ENCODE data around the gene VAV2.

VAV2 gene

DNA sequence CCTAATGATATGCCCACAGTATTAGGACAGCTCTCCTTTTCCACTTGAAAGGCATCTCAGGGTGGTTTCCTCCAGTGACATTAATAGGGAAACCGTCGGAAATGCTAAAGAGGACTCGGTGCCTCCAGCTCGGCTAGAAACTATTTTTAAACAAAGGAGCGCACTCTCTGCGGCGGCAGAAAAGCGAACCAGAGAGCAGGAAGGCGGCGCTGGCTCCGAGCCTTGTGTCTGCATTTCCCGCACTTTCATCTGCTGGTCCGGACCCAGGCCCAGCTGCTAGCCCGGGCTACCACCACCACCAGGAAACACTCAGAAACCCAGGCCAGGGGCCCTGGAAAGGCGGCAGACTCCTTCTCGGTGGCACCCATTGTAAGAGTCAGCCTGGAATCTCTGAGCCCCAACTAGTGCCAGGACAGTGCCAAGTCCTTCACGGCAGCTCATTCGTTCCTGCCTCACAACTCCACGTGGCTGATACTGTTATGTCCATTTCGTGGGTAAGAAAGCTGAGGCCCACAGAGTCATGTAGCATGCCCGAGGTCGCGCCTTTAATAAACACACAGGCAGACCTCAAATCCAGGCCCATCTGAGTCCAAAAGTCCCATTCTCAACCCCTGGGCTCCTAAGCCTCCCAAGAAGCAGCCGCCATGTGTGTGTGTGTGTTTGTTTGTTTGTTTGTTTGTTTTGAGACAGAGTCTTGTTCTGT, 73.9 kb downstream of the VAV2 start:
- H3K36me3 ChIP-seq (ENCODE audit: insufficient read depth, low read length) = no peaks in the 10 kb centered on the region
- H3K27me3 ChIP-seq (ENCODE audit: control insufficient read depth in 1 of 2, insufficient read depth in 2 of 2, low read length in 2 of 2) = no peaks in the 10 kb centered on the region
- no peak overlapping the region for H3K4me3 ChIP-seq (ENCODE audit: low read depth in 1 of 2, low read length in 2 of 2)
- no peaks in the 10 kb centered on the region for H3K4me1 ChIP-seq (ENCODE audit: insufficient read depth, low read length)
- no peak overlapping the region for H3K27ac ChIP-seq (ENCODE audit: low read depth, low read length)
- no peaks in the 10 kb centered on the region for H3K9me3 ChIP-seq (ENCODE audit: low read length)
- H3K9ac ChIP-seq (ENCODE audit: low read length) = no peak overlapping the region

DNA sequence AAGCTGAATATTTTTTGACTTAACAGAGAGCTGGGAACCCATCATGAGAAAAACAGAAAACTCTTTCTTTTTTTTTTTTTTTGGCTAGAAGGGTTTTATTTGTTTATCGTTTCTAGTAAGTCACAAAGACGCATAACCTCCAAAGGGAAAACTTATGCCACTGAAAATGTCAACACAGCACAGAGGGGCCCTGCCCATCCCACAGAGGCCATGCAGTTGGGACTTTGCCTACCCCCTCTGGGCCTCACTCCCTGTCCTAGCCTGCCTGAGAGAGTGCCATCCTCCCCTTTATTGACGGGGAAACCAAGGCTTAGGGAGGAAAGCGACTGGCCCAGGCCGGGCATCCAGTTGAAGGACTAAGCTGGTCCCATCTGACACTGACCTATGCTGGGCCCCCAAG, 74.7 kb downstream of the VAV2 start:
- H3K9me3 ChIP-seq (ENCODE audit: low read length) = no peaks in the 10 kb centered on the region
- H3K27me3 ChIP-seq (ENCODE audit: control insufficient read depth in 1 of 2, insufficient read depth in 2 of 2, low read length in 2 of 2) = no peaks in the 10 kb centered on the region
- H3K27ac ChIP-seq (ENCODE audit: low read depth, low read length) = no peak overlapping the region
- no peak overlapping the region for H3K4me3 ChIP-seq (ENCODE audit: low read depth in 1 of 2, low read length in 2 of 2)
- H3K4me1 ChIP-seq (ENCODE audit: insufficient read depth, low read length) = no peaks in the 10 kb centered on the region
- H3K9ac ChIP-seq (ENCODE audit: low read length) = no peak overlapping the region
- H3K36me3 ChIP-seq (ENCODE audit: insufficient read depth, low read length) = no peaks in the 10 kb centered on the region

DNA sequence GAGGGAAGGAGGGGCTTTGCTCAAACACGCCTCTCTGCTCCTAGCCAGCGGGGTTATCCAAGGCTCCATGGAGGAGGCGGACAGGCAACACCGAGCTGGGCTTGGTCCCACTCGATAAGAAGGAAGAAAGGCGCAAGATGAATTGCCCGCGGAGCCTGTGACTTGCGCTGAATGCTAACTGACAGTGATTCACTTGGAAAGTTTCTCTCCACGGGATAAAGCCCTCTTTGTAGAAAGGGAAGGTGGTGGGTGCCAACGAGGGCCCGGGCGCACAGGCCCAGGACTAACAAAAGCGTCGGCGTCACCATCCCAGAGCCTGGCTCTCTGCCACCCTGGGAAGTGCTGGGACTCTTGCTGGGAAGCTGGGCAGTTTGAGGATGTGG, 76.0 kb downstream of the VAV2 start:
- H3K4me1 ChIP-seq (ENCODE audit: insufficient read depth, low read length) = no peaks in the 10 kb centered on the region
- no peak overlapping the region for H3K27ac ChIP-seq (ENCODE audit: low read depth, low read length)
- H3K4me3 ChIP-seq (ENCODE audit: low read depth in 1 of 2, low read length in 2 of 2) = no peak overlapping the region
- no peak overlapping the region for H3K9ac ChIP-seq (ENCODE audit: low read length)
- H3K9me3 ChIP-seq (ENCODE audit: low read length) = no peaks in the 10 kb centered on the region
- no peaks in the 10 kb centered on the region for H3K36me3 ChIP-seq (ENCODE audit: insufficient read depth, low read length)
- no peaks in the 10 kb centered on the region for H3K27me3 ChIP-seq (ENCODE audit: control insufficient read depth in 1 of 2, insufficient read depth in 2 of 2, low read length in 2 of 2)

DNA sequence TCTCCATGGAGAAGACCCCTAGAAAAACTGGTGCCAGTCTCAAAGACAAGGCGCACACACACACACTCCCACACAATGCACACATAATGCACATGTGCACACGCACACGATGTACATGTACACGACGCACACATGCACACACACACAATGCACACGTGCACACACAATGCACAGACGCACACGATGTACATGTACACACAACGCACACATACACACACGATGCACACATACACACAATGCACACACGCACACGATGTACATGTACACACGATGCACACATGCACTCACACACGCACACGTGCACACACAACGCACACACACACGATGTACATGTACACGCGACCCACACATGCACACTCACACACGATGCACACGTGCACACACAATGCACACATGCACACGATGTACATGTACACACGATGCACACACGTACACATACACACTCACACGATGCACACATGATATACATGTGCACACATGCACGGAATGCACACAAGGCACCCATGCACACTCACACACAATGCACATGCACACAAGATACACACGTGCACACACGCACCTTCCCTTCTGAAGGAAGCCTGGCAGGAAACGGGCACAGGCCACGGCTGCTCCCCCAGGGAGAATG, 76.5 kb downstream of the VAV2 start:
- H3K27ac ChIP-seq (ENCODE audit: low read depth, low read length) = no peak overlapping the region
- H3K9me3 ChIP-seq (ENCODE audit: low read length) = no peaks in the 10 kb centered on the region
- H3K36me3 ChIP-seq (ENCODE audit: insufficient read depth, low read length) = no peaks in the 10 kb centered on the region
- H3K9ac ChIP-seq (ENCODE audit: low read length) = no peak overlapping the region
- H3K27me3 ChIP-seq (ENCODE audit: control insufficient read depth in 1 of 2, insufficient read depth in 2 of 2, low read length in 2 of 2) = no peaks in the 10 kb centered on the region
- H3K4me1 ChIP-seq (ENCODE audit: insufficient read depth, low read length) = no peaks in the 10 kb centered on the region
- H3K4me3 ChIP-seq (ENCODE audit: low read depth in 1 of 2, low read length in 2 of 2) = no peak overlapping the region

DNA sequence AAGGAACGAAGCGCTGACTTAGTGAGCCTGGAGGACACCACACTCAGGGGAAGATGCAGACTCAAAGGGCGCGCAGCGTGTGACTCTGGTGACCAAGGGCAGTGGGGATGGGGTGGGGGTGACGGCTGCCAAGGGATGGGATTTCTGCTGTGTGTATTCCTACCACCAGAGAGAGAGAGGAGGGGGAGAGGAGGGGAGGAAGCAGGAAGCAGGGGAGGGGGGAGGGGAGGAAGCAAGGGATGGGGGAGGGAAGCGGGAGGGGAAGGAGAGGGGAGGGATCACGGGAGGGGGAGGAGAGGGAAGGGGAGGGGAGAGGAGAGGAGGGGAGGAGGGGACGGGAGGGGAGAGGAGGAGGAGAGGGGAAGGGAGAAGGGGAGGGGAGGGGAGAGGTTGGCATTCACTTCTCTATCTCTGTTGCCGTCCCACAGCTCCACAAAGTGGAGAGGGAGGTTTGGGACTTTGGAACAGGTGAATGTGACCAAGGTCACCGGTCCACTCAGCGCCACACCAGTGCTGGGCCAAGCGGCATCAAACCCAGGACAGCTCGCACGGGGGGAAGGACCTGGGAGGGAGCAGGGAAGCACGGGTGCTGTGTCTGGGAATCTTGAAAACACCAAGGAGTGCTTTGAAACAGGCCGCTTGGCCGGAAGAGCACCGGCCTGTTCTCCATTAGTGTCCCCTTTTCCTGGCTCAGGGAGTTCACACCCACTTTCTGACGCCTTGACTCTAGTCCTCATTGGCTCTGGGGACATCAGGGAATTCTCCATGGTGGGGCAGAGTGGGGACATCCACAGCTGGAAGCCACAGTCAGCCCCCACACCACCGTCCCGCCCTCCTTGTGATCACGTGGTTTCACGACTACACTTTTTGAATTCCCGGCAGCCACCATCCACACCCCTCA, 77.4 kb downstream of the VAV2 start:
- H3K9me3 ChIP-seq (ENCODE audit: low read length) = no peaks in the 10 kb centered on the region
- H3K9ac ChIP-seq (ENCODE audit: low read length) = no peak overlapping the region
- H3K27me3 ChIP-seq (ENCODE audit: control insufficient read depth in 1 of 2, insufficient read depth in 2 of 2, low read length in 2 of 2) = no peaks in the 10 kb centered on the region
- no peak overlapping the region for H3K4me3 ChIP-seq (ENCODE audit: low read depth in 1 of 2, low read length in 2 of 2)
- no peaks in the 10 kb centered on the region for H3K36me3 ChIP-seq (ENCODE audit: insufficient read depth, low read length)
- H3K27ac ChIP-seq (ENCODE audit: low read depth, low read length) = no peak overlapping the region
- H3K4me1 ChIP-seq (ENCODE audit: insufficient read depth, low read length) = no peaks in the 10 kb centered on the region

DNA sequence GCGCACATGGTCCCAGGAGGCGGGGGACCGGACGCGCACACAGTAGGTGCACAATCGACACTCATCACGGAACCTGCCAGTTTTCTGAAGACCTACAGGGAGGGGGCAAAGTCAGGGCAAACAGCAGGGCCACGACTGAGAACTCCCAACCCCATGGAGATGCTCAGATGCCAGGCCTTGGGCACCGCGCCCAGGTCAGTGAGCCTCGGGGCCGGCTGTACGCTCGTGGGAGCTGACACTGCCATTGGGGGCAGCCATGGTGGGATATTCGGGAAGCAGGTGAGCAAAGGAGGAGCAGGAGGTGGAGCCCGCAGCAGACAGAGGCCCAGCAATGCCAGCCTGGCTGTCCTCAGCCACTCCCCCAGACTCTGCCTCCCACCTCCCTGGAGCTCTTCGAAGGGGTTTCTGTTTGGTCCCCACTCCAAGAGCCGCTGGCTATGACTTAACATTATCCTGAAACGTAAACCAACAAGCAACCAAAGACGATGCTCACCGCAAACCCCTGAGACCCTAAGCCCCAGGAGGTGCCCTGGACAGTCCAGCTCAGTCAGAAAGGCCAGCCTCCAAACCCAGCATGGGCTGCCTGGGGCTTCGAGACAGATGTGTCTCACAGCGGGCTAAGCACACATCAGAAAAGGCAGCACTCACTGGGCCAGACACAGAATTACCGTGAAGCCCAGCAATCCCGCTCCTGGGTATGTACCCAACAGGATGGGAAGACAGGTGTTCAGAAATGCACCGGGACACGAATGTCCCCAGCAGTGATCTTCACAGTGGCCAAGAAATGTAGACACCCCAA, 78.4 kb downstream of the VAV2 start:
- Histone ChIP-seq H3K4me1 (ENCODE audit: insufficient read depth, low read length) (no peaks in the 10 kb centered on the region), H3K36me3 (ENCODE audit: insufficient read depth, low read length) (no peaks in the 10 kb centered on the region), H3K27me3 (ENCODE audit: control insufficient read depth in 1 of 2, insufficient read depth in 2 of 2, low read length in 2 of 2) (no peaks in the 10 kb centered on the region), H3K9me3 (ENCODE audit: low read length) (no peaks in the 10 kb centered on the region), H3K4me3 (ENCODE audit: low read depth in 1 of 2, low read length in 2 of 2) (no peak overlapping the region), H3K9ac (ENCODE audit: low read length) (no peak overlapping the region), H3K27ac (ENCODE audit: low read depth, low read length) (no peak overlapping the region)

DNA sequence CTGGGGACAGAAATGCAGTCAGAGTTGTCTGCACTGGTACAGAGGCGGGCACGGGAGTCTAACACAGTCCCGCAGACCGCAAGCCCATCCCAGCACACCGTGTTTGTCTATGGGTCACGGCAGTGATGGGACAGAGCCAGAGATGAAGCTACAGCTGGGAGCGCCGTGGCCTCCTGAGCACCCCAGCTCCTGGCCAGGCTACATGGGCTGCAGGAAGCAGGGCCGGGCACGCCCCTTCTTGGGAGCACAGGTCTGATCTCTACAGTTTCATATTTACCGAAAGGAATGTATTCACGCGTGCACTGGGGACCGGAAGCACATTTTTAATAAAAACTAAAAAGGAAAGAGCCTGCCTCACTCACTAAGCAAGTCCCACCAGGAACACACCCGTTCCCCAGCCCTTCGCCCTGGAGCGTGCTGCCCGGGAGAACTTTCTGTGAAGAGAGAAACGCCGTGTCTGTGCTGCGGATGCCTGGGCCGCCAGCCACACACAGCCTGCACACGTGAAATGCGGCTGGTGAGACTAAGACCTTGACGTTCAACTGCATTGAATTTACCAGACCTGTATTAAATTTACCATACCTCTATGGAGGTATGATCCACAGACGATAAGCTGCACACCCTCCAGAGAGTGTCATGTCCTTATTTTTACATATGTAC, 81.1 kb downstream of the VAV2 start:
- Histone ChIP-seq H3K4me3 (ENCODE audit: low read depth in 1 of 2, low read length in 2 of 2) (no peak overlapping the region), H3K27me3 (ENCODE audit: control insufficient read depth in 1 of 2, insufficient read depth in 2 of 2, low read length in 2 of 2) (no peaks in the 10 kb centered on the region), H3K9me3 (ENCODE audit: low read length) (no peaks in the 10 kb centered on the region), H3K4me1 (ENCODE audit: insufficient read depth, low read length) (peaks cover 4% of the 10 kb centered on the region), H3K9ac (ENCODE audit: low read length) (no peak overlapping the region), H3K27ac (ENCODE audit: low read depth, low read length) (no peak overlapping the region), H3K36me3 (ENCODE audit: insufficient read depth, low read length) (no peaks in the 10 kb centered on the region)

DNA sequence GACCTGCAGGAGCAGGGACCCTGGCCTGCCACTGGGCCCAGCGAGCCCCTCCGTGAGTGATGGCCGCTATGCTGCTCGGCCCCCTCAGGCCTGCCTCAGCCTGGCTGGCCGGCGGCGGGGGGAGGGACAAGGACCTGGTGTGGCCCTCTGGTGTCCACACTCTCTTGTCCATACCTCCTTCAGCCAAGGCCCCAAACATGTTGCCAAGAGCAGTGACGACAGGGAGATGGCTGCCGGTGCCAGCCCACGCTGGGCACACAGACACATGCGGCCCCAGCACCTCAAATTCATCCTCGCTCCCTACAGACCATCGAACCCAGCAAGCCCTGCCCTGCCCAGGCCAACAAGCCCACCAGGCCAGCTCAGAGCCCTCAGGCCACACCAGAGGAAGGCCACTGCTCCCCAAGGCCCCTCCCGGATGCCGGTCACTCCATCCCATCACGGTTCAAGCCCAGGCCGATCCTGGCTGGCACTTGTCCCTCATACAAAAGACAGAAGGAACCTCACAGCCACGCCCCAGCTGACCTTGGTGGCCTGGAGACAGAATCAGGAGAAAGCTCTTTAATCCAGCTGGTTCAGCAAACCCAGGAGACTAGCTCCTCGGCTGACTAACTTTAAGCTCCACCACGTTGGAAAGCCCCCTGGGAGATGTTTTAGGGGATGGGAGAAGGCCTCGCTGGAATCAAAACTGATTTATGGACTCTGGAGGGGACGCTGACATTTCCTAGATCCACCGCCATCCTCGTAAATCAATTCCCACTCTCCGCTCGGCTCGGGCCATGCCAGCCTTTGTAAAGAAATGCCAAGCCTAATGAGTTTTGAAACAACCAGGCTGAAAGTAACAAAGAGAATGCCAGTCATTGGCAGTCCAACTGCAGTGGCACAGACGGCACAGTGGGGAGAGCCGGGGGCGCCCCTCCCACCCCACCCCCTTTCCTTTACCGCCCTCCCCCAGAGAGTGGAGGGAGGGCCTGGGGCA, 84.9 kb downstream of the VAV2 start:
- Histone ChIP-seq H3K4me3 (ENCODE audit: low read depth in 1 of 2, low read length in 2 of 2) (no peak overlapping the region), H3K9me3 (ENCODE audit: low read length) (no peaks in the 10 kb centered on the region), H3K27me3 (ENCODE audit: control insufficient read depth in 1 of 2, insufficient read depth in 2 of 2, low read length in 2 of 2) (no peaks in the 10 kb centered on the region), H3K9ac (ENCODE audit: low read length) (no peak overlapping the region), H3K27ac (ENCODE audit: low read depth, low read length) (no peak overlapping the region), H3K36me3 (ENCODE audit: insufficient read depth, low read length) (no peaks in the 10 kb centered on the region), H3K4me1 (ENCODE audit: insufficient read depth, low read length) (peaks cover 4% of the 10 kb centered on the region)

DNA sequence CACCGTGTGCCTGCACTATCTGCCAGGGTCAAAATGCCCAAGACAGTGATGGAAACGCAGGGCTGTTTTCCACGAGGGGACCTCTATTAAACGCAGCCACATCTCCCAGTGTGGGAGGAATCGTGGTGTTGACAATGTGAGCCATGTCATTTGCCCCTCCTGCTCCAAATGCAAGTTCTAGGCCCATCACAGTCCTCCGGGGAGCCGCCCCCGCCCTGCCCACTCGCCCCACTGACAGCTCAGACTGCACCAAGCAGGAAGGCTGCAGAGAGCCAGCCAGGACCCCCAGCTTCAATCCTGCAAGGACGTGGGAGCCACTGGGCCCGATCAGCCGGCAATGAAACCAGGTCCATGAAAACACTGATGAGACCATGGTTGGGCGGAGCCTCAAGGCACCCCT, 85.9 kb downstream of the VAV2 start:
- no peaks in the 10 kb centered on the region for H3K9me3 ChIP-seq (ENCODE audit: low read length)

DNA sequence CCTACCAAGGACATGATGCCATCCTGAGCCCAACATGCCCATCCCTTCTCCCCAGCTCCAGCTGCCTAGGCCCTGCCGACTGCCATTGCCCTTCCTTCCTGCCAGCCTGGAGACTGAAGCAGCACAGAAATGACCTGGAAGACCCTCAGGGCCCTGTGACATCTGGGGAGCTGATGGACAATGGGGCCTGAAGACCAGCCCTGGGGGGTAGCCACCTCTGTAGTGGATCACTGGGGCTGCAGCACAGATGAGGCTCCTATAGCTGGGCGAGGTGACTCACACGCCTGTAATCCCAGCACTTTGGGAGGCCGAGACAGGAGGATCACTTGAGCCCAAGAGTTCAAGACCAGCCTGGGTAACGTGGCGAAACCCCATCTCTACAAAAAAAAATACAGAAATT, 86.6 kb downstream of the VAV2 start:
- H3K4me3 ChIP-seq (ENCODE audit: low read depth in 1 of 2, low read length in 2 of 2) = no peak overlapping the region

More for the DNA sequence above, 85.9 kb downstream of the VAV2 start:
- H3K4me1 ChIP-seq (ENCODE audit: insufficient read depth, low read length) = peaks cover 4% of the 10 kb centered on the region
- H3K9ac ChIP-seq (ENCODE audit: low read length) = no peak overlapping the region
- no peaks in the 10 kb centered on the region for H3K36me3 ChIP-seq (ENCODE audit: insufficient read depth, low read length)
- H3K27ac ChIP-seq (ENCODE audit: low read depth, low read length) = no peak overlapping the region
- H3K4me3 ChIP-seq (ENCODE audit: low read depth in 1 of 2, low read length in 2 of 2) = no peak overlapping the region
- H3K27me3 ChIP-seq (ENCODE audit: control insufficient read depth in 1 of 2, insufficient read depth in 2 of 2, low read length in 2 of 2) = no peaks in the 10 kb centered on the region

More for the DNA sequence above, 86.6 kb downstream of the VAV2 start:
- Histone ChIP-seq H3K4me1 (ENCODE audit: insufficient read depth, low read length) (peaks cover 4% of the 10 kb centered on the region), H3K9ac (ENCODE audit: low read length) (no peak overlapping the region), H3K27ac (ENCODE audit: low read depth, low read length) (no peak overlapping the region), H3K27me3 (ENCODE audit: control insufficient read depth in 1 of 2, insufficient read depth in 2 of 2, low read length in 2 of 2) (no peaks in the 10 kb centered on the region), H3K36me3 (ENCODE audit: insufficient read depth, low read length) (no peaks in the 10 kb centered on the region), H3K9me3 (ENCODE audit: low read length) (no peaks in the 10 kb centered on the region)

Data from muscle layer of colon (tissue), 2 donors.